Inferior parietal cortex (tissue), 1 donor: ENCODE measurements around the gene INPP4B.
A peak's percentile ranks its signal among the peaks of the same experiment; 100 is the strongest.

Experiments
- DNase-seq: peaks from one replicate; pipeline ENCODE4 v3.0.0-alpha.2; 2016; ENCODE audit errors: extremely low spot score

The INPP4B gene

GRCh38 chr4:142846108-142846728 is at the start of gene INPP4B:
Gene INPP4B (minus strand): TSS chr4:142846301.
- peak; percentile 32 for DNase-seq

- no peak for DNase-seq
These were observed 46.9 kb upstream of the INPP4B start for GRCh38 chr4:142893012-142893411.

GRCh38 chr4:142886566-142886965 is 40.5 kb upstream of the INPP4B start:
- DNase-seq, result no peak

- DNase-seq, result peak; percentile 26
These were observed 37.1 kb upstream of the INPP4B start for GRCh38 chr4:142883040-142883832.

- no peak for DNase-seq
These were observed 36.1 kb upstream of the INPP4B start for GRCh38 chr4:142882159-142882558.

GRCh38 chr4:142881331-142881730 is 35.2 kb upstream of the INPP4B start:
- no peak for DNase-seq

- no peak for DNase-seq
These were observed 29.0 kb upstream of the INPP4B start for GRCh38 chr4:142875117-142875516.

GRCh38 chr4:142874684-142875083 is 28.6 kb upstream of the INPP4B start:
- no peak for DNase-seq

- no peak for DNase-seq
These were observed 20.6 kb upstream of the INPP4B start for GRCh38 chr4:142866685-142867084.

GRCh38 chr4:142861351-142861750 is 15.2 kb upstream of the INPP4B start:
- no peak for DNase-seq

- no peak for DNase-seq
These were observed 12.9 kb upstream of the INPP4B start for GRCh38 chr4:142858965-142859364.

GRCh38 chr4:142858446-142858845 is 12.3 kb upstream of the INPP4B start:
- DNase-seq, result no peak

- DNase-seq, result no peak
These were observed 10.5 kb upstream of the INPP4B start for GRCh38 chr4:142856576-142856975.

GRCh38 chr4:142850478-142850877 is 4.4 kb upstream of the INPP4B start:
- DNase-seq, result no peak

GRCh38 chr4:142846729-142847596 is 862 bp upstream of the INPP4B start:
- DNase-seq, result peak; percentile 43

- DNase-seq, result no peak
These were observed 601 bp downstream of the INPP4B start for GRCh38 chr4:142845293-142846107.

GRCh38 chr4:142844782-142845181 is 1.3 kb downstream of the INPP4B start:
- peak; percentile 27 for DNase-seq

GRCh38 chr4:142840516-142841123 is 5.5 kb downstream of the INPP4B start:
- DNase-seq, result peak; percentile 69

- no peak for DNase-seq
These were observed 7.3 kb downstream of the INPP4B start for GRCh38 chr4:142838778-142839177.

GRCh38 chr4:142832022-142832421 is 14.1 kb downstream of the INPP4B start:
- DNase-seq, result no peak
